Neural cell (in vitro differentiated cells): Measurements from ENCODE around the gene FGF21.
"Not testable (repeated sequence)": the region's sequence is repeated elsewhere in the genome, so short reads cannot be mapped to it uniquely, and the experiment has no call there.

Experiments
- CTCF ChIP-seq: fragments of 450-650 bp; IDR thresholded peaks from 2 replicates; pipeline ENCODE4 v1.5.1; 2014; ENCODE audit warnings: antibody characterized with exemption, mild to moderate bottlenecking, moderate library complexity; ENCODE audit not compliant: poor library complexity, severe bottlenecking
- EP300 ChIP-seq: fragments of 450-650 bp; conservative IDR thresholded peaks from 2 replicates; pipeline ENCODE4 v1.6.1; 2014; ENCODE audit warnings: antibody characterized with exemption, mild to moderate bottlenecking, moderate library complexity; ENCODE audit not compliant: poor library complexity, severe bottlenecking
- EZH2 ChIP-seq: fragments of 200-600, 300-800 bp; shearing (Covaris generic), sonication (generic); IDR thresholded peaks from 2 replicates; pipeline ENCODE4 v1.6.1; 2014; ENCODE audit warnings: antibody characterized with exemption, low read length, borderline replicate concordance, mild to moderate bottlenecking; ENCODE audit not compliant: insufficient read depth, poor library complexity, severe bottlenecking
- MXI1 ChIP-seq: fragments of 450-650 bp; conservative IDR thresholded peaks from 2 replicates; pipeline ENCODE4 v1.6.1; 2014; ENCODE audit warnings: antibody characterized with exemption, mild to moderate bottlenecking; ENCODE audit not compliant: poor library complexity, severe bottlenecking
- POLR2AphosphoS5 ChIP-seq: IDR thresholded peaks from 2 replicates; pipeline ENCODE4 v1.6.1; 2012
- SMC3 ChIP-seq: fragments of 450-650 bp; conservative IDR thresholded peaks from 2 replicates; pipeline ENCODE4 v1.6.1; 2014; ENCODE audit warnings: antibody characterized with exemption, mild to moderate bottlenecking, moderate library complexity; ENCODE audit not compliant: poor library complexity
- TAF1 ChIP-seq: IDR thresholded peaks from 2 replicates; pipeline ENCODE4 v1.6.1; 2012; ENCODE audit warnings: low read depth

GRCh38 chr19:48787331-48787730 is 32.0 kb downstream of the FGF21 start:
- TF ChIP-seq EZH2, CTCF, EP300, TAF1, SMC3, MXI1, POLR2AphosphoS5: not testable (repeated sequence)
